ENCODE measurements around the gene RFNG. TPM values are rescaled to one million over a fixed set of nuclear protein-coding genes. Genes with fewer than 3 reads are reported as not detected.

RFNG gene
- polyA plus RNA-seq, 1 experiment = 23.7 TPM

- no peak for TF ChIP-seq CTCF (IDR thresholded peaks at IDR 0.05; ENCODE audit: insufficient read depth, low read depth, low read length)
- Histone ChIP-seq H3K4me3 (ENCODE audit: low read depth, low read length) (no peak overlapping the region), H3K27me3 (ENCODE audit: control insufficient read depth, insufficient read depth, low read length) (no peaks in the 10 kb centered on the region), H3K36me3 (ENCODE audit: control insufficient read depth, insufficient read depth, low read length) (peaks cover 15% of the 10 kb centered on the region)
- POLR2A ChIA-PET = no interaction called here
- DNase-seq (ENCODE audit: low read depth) = no peak
- CTCF ChIA-PET = interaction anchor here (11.6 kb wide), 1 partner anchor 55 kb away, joined by 218 read pairs; the partner anchor contains the start of gene NOTUM
Observed at GRCh38 chr17:82014971-82015310, 36.7 kb downstream of the RFNG start.

- CTCF ChIA-PET = interaction anchor here (1.5 to 11.6 kb wide), 2 partner anchors 10 to 54 kb away, joined by 4 to 218 read pairs; partner anchors contain the start of gene NOTUM
- Histone ChIP-seq H3K27me3 (ENCODE audit: control insufficient read depth, insufficient read depth, low read length) (no peaks in the 10 kb centered on the region), H3K36me3 (ENCODE audit: control insufficient read depth, insufficient read depth, low read length) (peaks cover 15% of the 10 kb centered on the region), H3K4me3 (ENCODE audit: low read depth, low read length) (no peak overlapping the region)
- no peak for DNase-seq (ENCODE audit: low read depth)
- POLR2A ChIA-PET = no interaction called here
- TF ChIP-seq CTCF (IDR thresholded peaks at IDR 0.05; ENCODE audit: insufficient read depth, low read depth, low read length) = no peak
Observed at GRCh38 chr17:82014432-82014831, 37.2 kb downstream of the RFNG start.

GRCh38 chr17:82013772-82014321 lies 37.8 kb downstream of the RFNG start:
- TF ChIP-seq CTCF (IDR thresholded peaks at IDR 0.05; ENCODE audit: insufficient read depth, low read depth, low read length) = no peak
- CTCF ChIA-PET = interaction anchor here (1.1 to 11.6 kb wide), 5 partner anchors 8 to 56 kb away, joined by 3 to 218 read pairs (median 13); partner anchors contain the start of genes CENPX, LRRC45 and NOTUM
- DNase-seq (ENCODE audit: low read depth) = no peak
- H3K27me3 ChIP-seq (ENCODE audit: control insufficient read depth, insufficient read depth, low read length) = no peaks in the 10 kb centered on the region
- POLR2A ChIA-PET = no interaction called here
- peaks cover 10% of the 10 kb centered on the region for H3K36me3 ChIP-seq (ENCODE audit: control insufficient read depth, insufficient read depth, low read length)
- H3K4me3 ChIP-seq (ENCODE audit: low read depth, low read length) = no peak overlapping the region

GRCh38 chr17:82013341-82013740 lies 38.3 kb downstream of the RFNG start:
- CTCF ChIA-PET = interaction anchor here (0.9 to 2.4 kb wide), 5 partner anchors 9 to 147 kb away, joined by 3 to 16 read pairs (median 4); partner anchors contain the start of genes CENPX, LRRC45 and NOTUM
- no peak overlapping the region for H3K4me3 ChIP-seq (ENCODE audit: low read depth, low read length)
- TF ChIP-seq CTCF (IDR thresholded peaks at IDR 0.05; ENCODE audit: insufficient read depth, low read depth, low read length) = no peak
- DNase-seq (ENCODE audit: low read depth) = no peak
- POLR2A ChIA-PET = interaction anchor here (0.5 kb wide), 1 partner anchor 71 kb away, joined by 3 read pairs; no protein-coding TSS in a partner anchor
- peaks cover 10% of the 10 kb centered on the region for H3K36me3 ChIP-seq (ENCODE audit: control insufficient read depth, insufficient read depth, low read length)
- no peaks in the 10 kb centered on the region for H3K27me3 ChIP-seq (ENCODE audit: control insufficient read depth, insufficient read depth, low read length)

- no peak overlapping the region for H3K4me3 ChIP-seq (ENCODE audit: low read depth, low read length)
- DNase-seq (ENCODE audit: low read depth) = no peak
- no peaks in the 10 kb centered on the region for H3K27me3 ChIP-seq (ENCODE audit: control insufficient read depth, insufficient read depth, low read length)
- CTCF ChIA-PET = interaction anchor here (0.9 to 2.4 kb wide), 5 partner anchors 8 to 146 kb away, joined by 3 to 16 read pairs (median 4); partner anchors contain the start of genes CENPX, LRRC45 and NOTUM
- peaks cover 6% of the 10 kb centered on the region for H3K36me3 ChIP-seq (ENCODE audit: control insufficient read depth, insufficient read depth, low read length)
- TF ChIP-seq CTCF (IDR thresholded peaks at IDR 0.05; ENCODE audit: insufficient read depth, low read depth, low read length) = no peak
- POLR2A ChIA-PET = interaction anchor here (0.5 kb wide), 1 partner anchor 70 kb away, joined by 3 read pairs; no protein-coding TSS in a partner anchor
Observed at GRCh38 chr17:82012640-82013295, 38.8 kb downstream of the RFNG start.

All from BJ (cell line).